ENCODE measurements around the gene ZBTB7C. TPM values are rescaled to one million over a fixed set of nuclear protein-coding genes. Genes with fewer than 3 reads are reported as not detected.

Gene ZBTB7C
- total RNA-seq, 2 donors from 2014 or later = 0.04 to 0.40 TPM

DNA sequence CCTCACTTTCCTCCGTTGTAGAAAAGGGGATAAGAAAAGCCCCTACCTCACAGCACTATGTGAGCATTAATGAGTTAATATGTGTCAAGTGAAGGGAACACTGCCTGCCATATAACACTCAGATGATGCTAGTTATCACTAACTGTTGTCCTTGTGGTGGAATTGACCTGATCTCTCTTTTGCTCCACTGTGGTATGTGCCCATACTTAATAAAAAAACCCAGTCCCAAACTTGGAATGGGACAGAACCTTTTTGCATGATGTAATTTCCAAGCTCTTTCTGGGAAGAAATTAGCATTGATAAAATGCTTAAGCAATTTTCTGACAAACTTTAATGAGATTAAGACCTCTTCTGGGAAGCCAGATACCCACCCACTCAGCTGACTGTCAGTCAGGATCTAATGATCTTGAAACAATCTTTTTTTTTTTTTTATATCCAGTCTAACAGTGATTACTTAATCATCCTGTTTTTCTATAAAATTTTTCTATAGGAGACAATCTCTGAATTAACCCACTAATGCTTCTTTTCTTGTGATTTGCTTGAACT, 158.7 kb downstream of the ZBTB7C start:
- Mint-ChIP-seq H3K4me3 (no peak overlapping the region), H3K36me3 (ENCODE audit: low read depth) (no peaks in the 10 kb centered on the region), H3K4me1 (no peaks in the 10 kb centered on the region), H3K27me3 (peaks cover 29% of the 10 kb centered on the region), H3K9me3 (peaks cover 7% of the 10 kb centered on the region), H3K27ac (no peak overlapping the region)
- ATAC-seq (replicated peaks) = no peak

DNA sequence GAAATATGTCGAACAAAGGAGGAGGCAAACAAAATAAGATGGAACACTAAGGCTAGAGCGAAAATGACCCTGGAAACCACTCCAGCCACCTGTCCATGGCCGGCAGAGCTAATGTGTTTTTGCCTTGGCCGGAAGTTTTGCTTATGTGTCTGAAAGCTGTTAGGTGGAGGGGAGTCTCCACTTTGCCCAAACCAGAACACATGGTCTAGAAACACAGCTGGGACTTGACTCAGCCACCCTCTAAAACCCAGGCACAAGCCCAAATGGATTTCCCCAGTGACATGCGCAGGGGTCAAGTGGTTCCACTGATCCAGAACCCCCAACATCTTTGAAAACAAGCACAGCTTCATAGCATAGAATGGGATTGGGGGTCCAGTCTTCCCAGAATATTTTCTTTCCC, 159.3 kb downstream of the ZBTB7C start:
- no peak for ATAC-seq (replicated peaks)
- Mint-ChIP-seq H3K27me3 (peaks cover 29% of the 10 kb centered on the region), H3K4me3 (no peak overlapping the region), H3K36me3 (ENCODE audit: low read depth) (no peaks in the 10 kb centered on the region), H3K4me1 (no peaks in the 10 kb centered on the region), H3K9me3 (peaks cover 6% of the 10 kb centered on the region), H3K27ac (no peak overlapping the region)

DNA sequence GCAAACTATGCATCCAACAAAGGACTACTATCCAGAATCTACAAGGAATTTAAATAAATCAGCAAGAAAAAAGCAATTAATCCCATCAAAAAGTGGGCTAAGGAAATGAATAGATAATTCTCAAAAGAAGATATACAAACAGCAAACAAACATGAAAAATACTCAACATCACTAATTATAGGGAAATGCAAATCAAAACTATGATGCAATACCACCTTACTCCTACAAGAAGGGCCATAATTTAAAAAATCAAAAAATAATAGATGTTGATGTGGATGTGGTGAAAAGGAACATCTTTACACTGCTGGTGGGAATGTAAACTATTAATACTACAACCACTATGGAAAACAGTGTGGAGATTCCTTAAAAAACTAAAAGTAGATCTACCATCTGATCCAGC, 164.7 kb downstream of the ZBTB7C start:
- no peak overlapping the region for H3K27ac Mint-ChIP-seq
- H3K4me1 Mint-ChIP-seq = no peaks in the 10 kb centered on the region
- H3K36me3 Mint-ChIP-seq (ENCODE audit: low read depth) = no peaks in the 10 kb centered on the region
- peaks cover 6% of the 10 kb centered on the region for H3K9me3 Mint-ChIP-seq
- H3K27me3 Mint-ChIP-seq = peaks cover 22% of the 10 kb centered on the region
- H3K4me3 Mint-ChIP-seq = no peak overlapping the region
- no peak for ATAC-seq (replicated peaks)

DNA sequence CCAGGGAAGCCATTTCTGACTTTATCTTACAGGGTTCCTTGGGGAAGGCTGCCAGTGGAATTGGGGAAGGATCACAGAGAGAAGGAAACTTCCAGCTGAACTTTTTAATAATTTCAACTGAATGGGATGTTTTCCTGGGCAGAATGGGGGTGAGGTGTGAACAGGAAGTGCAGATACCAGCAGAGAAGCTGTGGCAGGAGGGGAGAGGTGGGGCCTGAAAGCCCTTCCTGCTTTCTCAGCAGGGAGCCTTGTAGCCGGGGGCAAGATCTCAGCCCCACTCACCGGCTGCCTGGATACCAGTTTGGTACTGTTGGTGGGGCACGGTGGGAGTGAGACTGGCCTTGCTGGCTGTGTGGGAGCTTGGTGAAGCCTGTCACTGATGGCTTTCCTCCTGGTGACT, 170.5 kb downstream of the ZBTB7C start:
- Mint-ChIP-seq H3K27ac (no peak overlapping the region), H3K4me3 (peak overlapping the region; percentile 24), H3K27me3 (peaks cover 36% of the 10 kb centered on the region)

DNA sequence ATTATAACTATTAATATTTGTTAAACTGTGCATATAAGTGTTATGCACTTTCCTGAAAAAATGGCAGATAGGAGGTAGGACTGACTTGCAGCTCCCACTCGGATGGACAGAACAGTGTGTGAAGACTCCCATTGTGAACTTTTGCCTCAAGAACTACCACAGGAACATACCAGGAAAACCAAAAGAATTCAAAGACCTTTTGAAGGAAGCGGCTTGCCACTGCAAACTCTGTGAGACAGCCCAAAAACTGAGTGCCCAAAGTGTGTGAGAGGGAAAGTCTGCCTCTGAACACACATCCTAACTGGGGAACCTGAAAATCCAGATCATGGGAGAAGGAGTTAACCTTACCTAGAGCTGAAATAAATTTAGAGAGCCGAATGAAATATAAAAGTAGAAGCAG, 171.0 kb downstream of the ZBTB7C start:
- Mint-ChIP-seq H3K27me3 (peaks cover 32% of the 10 kb centered on the region), H3K4me3 (peak overlapping the region; percentile 24), H3K9me3 (peaks cover 12% of the 10 kb centered on the region), H3K4me1 (peaks cover 6% of the 10 kb centered on the region), H3K27ac (no peak overlapping the region), H3K36me3 (ENCODE audit: low read depth) (no peaks in the 10 kb centered on the region)
- no peak for ATAC-seq (replicated peaks)

More for the DNA sequence above, 170.5 kb downstream of the ZBTB7C start:
- Mint-ChIP-seq H3K36me3 (ENCODE audit: low read depth) (no peaks in the 10 kb centered on the region), H3K4me1 (peaks cover 6% of the 10 kb centered on the region), H3K9me3 (peaks cover 12% of the 10 kb centered on the region)
- no peak for ATAC-seq (replicated peaks)

DNA sequence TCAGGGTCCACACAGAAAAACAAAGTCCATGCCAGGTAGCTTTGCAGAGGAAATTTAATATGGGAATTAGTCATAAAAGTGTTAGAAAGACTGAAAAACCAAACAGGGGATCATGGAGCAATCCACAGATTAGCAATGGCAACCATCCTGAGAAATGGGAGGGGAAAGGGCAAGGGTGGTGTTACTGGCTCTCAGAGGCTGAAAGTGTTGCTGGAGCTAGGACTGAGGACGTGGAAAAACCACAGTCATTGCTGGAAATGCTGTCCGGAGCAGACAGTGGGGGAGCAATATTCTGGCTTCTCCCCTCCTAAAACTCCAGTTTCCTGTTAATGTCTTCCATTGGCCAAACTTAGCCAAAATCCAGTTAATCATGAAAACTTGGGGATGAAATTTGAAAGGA, 172.4 kb downstream of the ZBTB7C start:
- Mint-ChIP-seq H3K27ac (no peak overlapping the region), H3K27me3 (peaks cover 27% of the 10 kb centered on the region), H3K36me3 (ENCODE audit: low read depth) (no peaks in the 10 kb centered on the region), H3K4me1 (peaks cover 6% of the 10 kb centered on the region), H3K4me3 (no peak overlapping the region), H3K9me3 (peaks cover 10% of the 10 kb centered on the region)
- ATAC-seq (replicated peaks) = no peak

DNA sequence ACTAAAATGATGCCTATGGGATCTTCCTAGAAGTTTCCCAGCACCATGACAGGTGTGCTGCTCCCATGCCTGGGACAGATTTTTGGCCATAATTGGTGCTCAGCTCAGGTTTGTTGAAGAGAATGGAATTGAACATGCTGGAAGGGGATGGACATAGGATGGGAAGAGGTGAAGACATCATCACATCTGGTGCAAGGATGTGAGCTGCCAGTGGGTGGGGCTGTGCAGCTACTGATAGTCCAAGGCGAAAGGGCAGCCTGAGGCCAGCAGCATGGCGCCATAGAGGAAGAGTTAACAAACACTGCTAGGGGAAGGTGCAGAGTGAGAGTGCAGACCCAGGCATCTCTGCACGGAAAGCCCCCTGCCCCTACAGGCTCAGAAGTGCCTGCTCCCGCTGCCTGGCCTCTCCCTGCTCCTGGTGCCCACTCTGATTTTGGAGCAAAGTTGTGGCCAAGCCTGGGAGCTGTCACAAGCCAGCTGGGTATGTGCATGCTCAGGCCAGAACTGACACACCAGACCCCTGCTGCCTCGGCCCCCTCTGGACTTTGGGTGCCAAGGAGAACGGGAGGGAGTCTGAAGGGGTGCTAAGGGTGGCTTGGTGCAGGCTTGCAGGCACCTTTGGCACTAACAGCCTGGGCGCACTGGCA, 178.6 kb downstream of the ZBTB7C start:
- Mint-ChIP-seq H3K9me3 (no peaks in the 10 kb centered on the region), H3K27ac (no peak overlapping the region), H3K4me3 (no peak overlapping the region), H3K36me3 (ENCODE audit: low read depth) (no peaks in the 10 kb centered on the region), H3K27me3 (peaks cover 2% of the 10 kb centered on the region), H3K4me1 (peaks cover 16% of the 10 kb centered on the region)
- ATAC-seq (replicated peaks) = peak; percentile 21

DNA sequence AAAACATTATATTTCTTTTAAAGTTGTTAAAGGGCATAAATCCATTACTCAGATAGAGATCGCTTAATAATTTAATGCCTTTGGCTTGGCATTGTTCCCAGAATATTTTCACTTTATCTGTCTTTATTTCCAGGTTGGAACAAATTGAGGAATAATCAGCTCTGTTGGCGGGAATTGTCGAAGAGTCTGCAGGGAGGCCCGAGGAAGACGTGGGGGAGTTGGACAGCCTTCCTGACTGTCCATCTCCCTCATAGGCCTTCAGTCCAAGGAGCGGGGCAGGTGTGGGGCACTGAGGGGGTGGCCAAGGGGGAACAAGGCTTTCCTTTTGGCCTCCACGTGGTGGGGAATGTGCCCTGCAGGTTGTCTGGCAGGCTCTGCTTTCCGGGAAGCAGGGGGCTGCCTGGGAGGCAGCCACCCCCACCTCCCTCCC, 179.6 kb downstream of the ZBTB7C start:
- H3K9me3 Mint-ChIP-seq = no peaks in the 10 kb centered on the region
- no peaks in the 10 kb centered on the region for H3K27me3 Mint-ChIP-seq
- H3K36me3 Mint-ChIP-seq (ENCODE audit: low read depth) = no peaks in the 10 kb centered on the region
- H3K27ac Mint-ChIP-seq = no peak overlapping the region
- no peak for ATAC-seq (replicated peaks)
- peaks cover 16% of the 10 kb centered on the region for H3K4me1 Mint-ChIP-seq
- H3K4me3 Mint-ChIP-seq = no peak overlapping the region

DNA sequence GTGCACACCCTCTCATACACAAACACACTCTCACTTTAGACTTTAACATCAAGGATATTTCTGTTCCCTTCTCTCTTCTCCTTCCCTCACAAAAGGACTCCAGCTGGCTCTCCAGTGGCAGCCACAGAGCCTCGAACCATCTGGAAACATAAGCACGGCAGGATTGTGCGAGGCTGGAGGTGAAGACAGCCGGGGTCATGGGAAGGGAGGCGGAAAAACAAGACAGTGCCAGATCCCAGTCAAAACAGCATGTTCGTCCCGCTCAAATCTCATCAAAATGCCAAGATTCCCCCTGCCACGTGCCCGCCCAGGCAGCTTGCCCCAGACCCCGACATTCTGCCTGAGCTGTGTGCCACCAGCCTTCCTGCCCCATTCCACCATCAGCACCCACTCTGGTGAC, 180.3 kb downstream of the ZBTB7C start:
- Mint-ChIP-seq H3K27ac (no peak overlapping the region), H3K4me1 (peaks cover 16% of the 10 kb centered on the region), H3K36me3 (ENCODE audit: low read depth) (no peaks in the 10 kb centered on the region), H3K4me3 (no peak overlapping the region), H3K27me3 (no peaks in the 10 kb centered on the region), H3K9me3 (no peaks in the 10 kb centered on the region)
- ATAC-seq (replicated peaks) = no peak

DNA sequence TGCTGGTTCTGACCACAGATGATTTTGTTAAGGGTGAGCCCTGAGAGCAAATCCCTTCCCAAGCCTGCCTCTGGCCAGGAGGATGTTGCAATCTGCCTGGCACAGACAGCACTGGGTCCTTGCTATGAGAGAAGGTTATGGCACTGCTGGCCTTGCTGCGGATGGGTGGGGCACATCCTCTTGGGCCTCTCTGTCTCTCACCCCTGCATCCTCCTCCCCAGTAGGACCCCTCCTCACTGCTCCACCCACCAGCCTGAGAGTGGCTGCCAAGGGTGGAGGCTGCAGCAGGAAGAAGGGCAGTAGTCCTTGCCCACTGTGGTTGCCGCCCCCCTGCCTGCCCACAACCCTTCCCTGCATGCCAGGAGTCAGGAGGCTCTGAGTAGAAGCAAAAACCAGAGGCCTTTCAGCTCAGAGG, 180.9 kb downstream of the ZBTB7C start:
- ATAC-seq (replicated peaks) = no peak
- Mint-ChIP-seq H3K4me1 (peaks cover 16% of the 10 kb centered on the region), H3K36me3 (ENCODE audit: low read depth) (no peaks in the 10 kb centered on the region)

DNA sequence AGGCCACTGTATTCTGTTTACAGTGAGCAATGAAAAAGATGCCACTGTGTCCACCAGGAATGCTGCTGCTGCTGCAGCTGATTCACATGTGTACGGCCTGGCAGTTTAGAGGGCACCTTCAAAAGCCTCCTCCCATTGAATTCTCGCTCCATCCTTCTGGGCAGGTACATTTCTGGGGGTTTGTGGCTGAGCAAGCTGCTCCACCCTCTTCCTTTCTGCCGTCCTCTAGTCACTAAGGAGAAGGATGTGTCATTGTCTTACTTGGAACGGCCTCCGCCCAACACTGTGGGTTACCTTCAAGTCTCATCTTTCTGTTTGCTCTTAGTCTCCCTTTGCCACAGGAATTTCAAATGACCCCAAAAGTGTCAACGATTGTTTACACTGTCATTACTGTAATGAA, 182.0 kb downstream of the ZBTB7C start:
- H3K27ac Mint-ChIP-seq = peak overlapping the region; percentile 2
- peaks cover 16% of the 10 kb centered on the region for H3K4me1 Mint-ChIP-seq
- peak; percentile 93 for ATAC-seq (replicated peaks)

More for the DNA sequence above, 180.9 kb downstream of the ZBTB7C start:
- no peaks in the 10 kb centered on the region for H3K9me3 Mint-ChIP-seq
- no peak overlapping the region for H3K27ac Mint-ChIP-seq
- H3K27me3 Mint-ChIP-seq = no peaks in the 10 kb centered on the region
- H3K4me3 Mint-ChIP-seq = no peak overlapping the region

DNA sequence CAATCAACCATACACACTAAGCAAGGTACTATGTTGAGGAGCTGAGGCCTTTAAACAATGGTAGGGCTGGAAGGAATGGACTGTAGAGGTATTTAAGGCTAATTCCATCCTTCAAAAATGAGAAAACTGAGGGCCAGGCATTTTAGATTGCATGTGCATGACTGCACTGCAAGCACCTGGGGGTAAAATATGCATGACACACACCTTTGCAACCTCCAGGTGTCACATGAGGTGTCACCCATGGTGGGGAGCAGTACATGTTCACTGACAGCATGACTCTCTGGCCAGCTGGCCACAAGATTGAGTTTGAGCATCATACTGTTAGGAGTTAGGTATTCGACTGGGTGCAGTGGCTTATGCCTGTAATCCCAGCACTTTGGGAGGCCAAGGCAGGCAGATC, 182.8 kb downstream of the ZBTB7C start:
- no peaks in the 10 kb centered on the region for H3K36me3 Mint-ChIP-seq (ENCODE audit: low read depth)
- H3K4me3 Mint-ChIP-seq = no peak overlapping the region
- no peak for ATAC-seq (replicated peaks)
- no peaks in the 10 kb centered on the region for H3K27me3 Mint-ChIP-seq
- H3K9me3 Mint-ChIP-seq = no peaks in the 10 kb centered on the region
- no peak overlapping the region for H3K27ac Mint-ChIP-seq
- peaks cover 16% of the 10 kb centered on the region for H3K4me1 Mint-ChIP-seq

More for the DNA sequence above, 182.0 kb downstream of the ZBTB7C start:
- peak overlapping the region; percentile 3 for H3K4me3 Mint-ChIP-seq
- H3K36me3 Mint-ChIP-seq (ENCODE audit: low read depth) = no peaks in the 10 kb centered on the region
- no peaks in the 10 kb centered on the region for H3K27me3 Mint-ChIP-seq
- H3K9me3 Mint-ChIP-seq = no peaks in the 10 kb centered on the region

DNA sequence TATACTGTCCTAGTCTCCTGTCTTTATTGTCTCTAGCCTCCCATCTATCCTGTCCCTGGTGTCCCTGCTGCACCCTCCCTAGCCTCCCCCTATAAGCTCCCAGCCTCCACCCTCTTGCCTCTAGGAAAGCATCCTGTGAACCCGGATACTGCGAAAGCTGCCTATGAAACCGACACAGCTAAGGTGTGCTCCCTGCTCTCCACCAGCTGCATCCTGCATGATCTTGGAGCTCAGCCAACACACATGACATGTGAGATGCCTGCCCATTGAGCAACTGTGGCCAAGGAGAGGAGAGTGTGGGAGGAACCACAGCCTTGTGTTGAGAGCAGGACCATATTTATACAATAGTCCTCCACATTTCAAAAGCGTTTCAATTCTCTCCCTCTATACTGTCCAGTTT, 187.1 kb downstream of the ZBTB7C start:
- Mint-ChIP-seq H3K27me3 (no peaks in the 10 kb centered on the region), H3K4me3 (no peak overlapping the region), H3K36me3 (ENCODE audit: low read depth) (no peaks in the 10 kb centered on the region), H3K4me1 (peaks cover 1% of the 10 kb centered on the region), H3K9me3 (no peaks in the 10 kb centered on the region), H3K27ac (no peak overlapping the region)
- peak; percentile 79 for ATAC-seq (replicated peaks)

DNA sequence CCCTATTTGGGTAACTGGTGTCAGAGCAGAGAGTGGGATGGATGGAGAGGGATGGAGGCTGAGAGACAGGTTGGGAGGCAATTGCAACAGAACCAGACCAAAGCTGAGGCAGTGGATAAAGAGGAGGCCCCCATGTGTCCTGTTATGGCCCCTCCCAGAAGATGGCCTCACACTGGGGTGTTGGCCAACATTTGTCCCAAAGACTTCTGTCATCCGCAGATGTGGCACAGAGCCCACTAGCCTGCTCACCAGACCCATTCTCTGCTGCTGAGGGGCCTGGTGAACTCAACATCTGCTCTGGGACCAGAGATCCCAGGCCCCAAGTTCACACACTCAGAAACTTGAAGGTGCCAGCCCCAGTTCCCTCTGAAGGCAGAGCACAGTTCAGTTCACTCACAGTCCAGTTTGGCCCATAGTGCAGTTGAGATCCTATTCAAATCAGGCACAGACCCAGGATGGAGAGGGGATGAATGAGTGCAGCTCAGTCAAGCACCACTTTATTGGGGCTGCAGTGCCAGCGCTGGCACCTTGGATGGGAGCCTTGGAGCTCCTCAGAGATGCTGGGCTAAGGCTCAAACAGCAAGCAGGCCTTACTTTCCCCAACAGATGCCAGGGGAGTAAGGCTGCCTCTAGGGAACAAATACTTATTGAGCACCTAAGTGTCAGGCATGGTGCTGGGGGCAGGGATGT, 189.2 kb downstream of the ZBTB7C start:
- Mint-ChIP-seq H3K9me3 (no peaks in the 10 kb centered on the region), H3K27me3 (no peaks in the 10 kb centered on the region), H3K4me1 (no peaks in the 10 kb centered on the region), H3K27ac (no peak overlapping the region), H3K4me3 (no peak overlapping the region), H3K36me3 (ENCODE audit: low read depth) (no peaks in the 10 kb centered on the region)
- ATAC-seq (replicated peaks) = no peak
